Transverse colon (tissue), 4 donors: Measurements from ENCODE around the gene BCORL1. TPM values are rescaled to one million over a fixed set of nuclear protein-coding genes. Genes with fewer than 3 reads are reported as not detected.

Source experiments
- DNase-seq: peaks from one replicate; pipeline ENCODE4 v3.0.0-alpha.2; 2019
- H3K27ac ChIP-seq, 4 donors: fragments of 200-600 bp; sonication (generic); 2 replicates each; pipeline ENCODE4 v1.5.1; 2016 to 2018; ENCODE audit warnings: inconsistent platforms in 4 of 4
- H3K27me3 ChIP-seq: fragments of 200-600 bp; sonication (generic); 2 replicates; pipeline ENCODE4 v1.5.1; 2017; ENCODE audit warnings: inconsistent platforms
- H3K36me3 ChIP-seq, 4 donors: fragments of 200-600 bp; sonication (generic); 2 replicates each; pipeline ENCODE4 v1.5.1; 2017 to 2019; ENCODE audit warnings: inconsistent platforms in 4 of 4
- H3K4me1 ChIP-seq, 4 donors: fragments of 200-600 bp; sonication (generic); 2 replicates each; pipeline ENCODE4 v1.5.1; 2017 to 2020; ENCODE audit warnings: inconsistent platforms in 4 of 4
- H3K4me3 ChIP-seq, 4 donors: fragments of 200-600 bp; sonication (generic); 1 replicate in 1 of 4; 2 replicates in 3 of 4; pipeline versions ENCODE4 v1.5.1 to v1.6.1; 2017 to 2019; ENCODE audit warnings: inconsistent platforms in 4 of 4
- H3K9me3 ChIP-seq, 2 donors: fragments of 200-600 bp; sonication (generic); 2 replicates each; pipeline ENCODE4 v1.5.1; 2017 to 2019; ENCODE audit warnings: inconsistent platforms in 2 of 2
- CTCF ChIP-seq, 5 experiments: fragments of 200-600 bp in 3 of 5; fragments of 450-650 bp in 2 of 5; sonication (generic) in 3 of 5; IDR thresholded peaks; 1 replicate in 2 of 5; 2 replicates in 3 of 5; pipeline ENCODE4 v1.5.1; 2016 to 2017; ENCODE audit warnings: antibody characterized with exemption in 5 of 5, inconsistent platforms in 3 of 5, mild to moderate bottlenecking in 2 of 5, moderate library complexity in 1 of 5
- EP300 ChIP-seq: sonication (generic); formaldehyde crosslinking; IDR thresholded peaks from one replicate; pipeline ENCODE4 v1.6.1; 2017; ENCODE audit warnings: antibody characterized with exemption, low read depth
- POLR2A ChIP-seq: fragments of 450-650 bp; IDR thresholded peaks from one replicate; pipeline ENCODE4 v1.6.1; 2016; ENCODE audit warnings: antibody characterized with exemption, mild to moderate bottlenecking, moderate library complexity
- POLR2AphosphoS5 ChIP-seq, 3 donors: sonication (generic); formaldehyde crosslinking; IDR thresholded peaks; one replicate each; pipeline ENCODE4 v1.6.1; 2016; ENCODE audit warnings: antibody characterized with exemption in 3 of 3
- WGBS, 2 donors: methylation state at CpG; one replicate each; pipeline ENCODE4 v1.1.5; 2018; ENCODE audit warnings: low coverage in 1 of 2; 5-methylcytosine and 5-hydroxymethylcytosine counted together
- in situ Hi-C, 4 donors: fragments of 200-750 bp; cut with MboI; loops; one replicate each; pipeline versions ENCODE4 v1.15.0 to v1.15.1; 2017; ENCODE audit warnings: low sequenced_read_pairs in 3 of 4, low pct_ligation_motif_present in 1 of 4, low pct_unique_long_range_greater_than_20kb in 1 of 4
- intact Hi-C: fragments of 100-400 bp; cut with DNase I; formaldehyde crosslinking; loops from one replicate; pipeline ENCODE4 v1.15.1; 2023; ENCODE audit warnings: low total_unique reads
- total RNA-seq, 4 donors: library from RNA; depleted of rRNA; stranded (reverse); fragments of >200 nt; gene quantifications; one replicate each; pipeline ENCODE4 v1.1.0, GENCODE V29; 2016

Gene BCORL1
- total RNA-seq, 4 donors from 2014 or later: 5.6 to 11.6 (median 8.0) TPM

- DNase-seq: peak; percentile 39
- Histone ChIP-seq H3K36me3 (no peaks in the 10 kb centered on the region), H3K27me3 (no peaks in the 10 kb centered on the region), H3K9me3 (no peaks in the 10 kb centered on the region), H3K4me3 (peak overlapping the region in 1 of 4 donors; percentile 23), H3K4me1 (peaks cover 3 to 29% (median 5%) of the 10 kb centered on the region in 4 donors), H3K27ac (peak overlapping the region; percentile 36 to 61 (median 58))
- in situ Hi-C loops (loop anchor here in 1 of 4 donors (25.0 kb wide), 1 partner anchor 105 kb away; no protein-coding TSS in a partner anchor), intact Hi-C loops (loop anchor here (5.0 kb wide), 1 partner anchor 110 kb away; no protein-coding TSS in a partner anchor)
- WGBS, 2 donors: 60% methylated on average over 28 of the region's 28 CpGs; no CpG with 5 or more reads in 1 of the 2 donors
- TF ChIP-seq CTCF (IDR thresholded peaks at IDR 0.05) (peak in 3 of 5 experiments; percentile 11 to 31 (median 14)), POLR2AphosphoS5 (IDR thresholded peaks at IDR 0.05) (no peak), POLR2A (no peak), EP300 (no peak)
Measured at GRCh38 chrX:130082244-130083106, 100.0 kb downstream of the BCORL1 start.

- Histone ChIP-seq H3K4me1 (peaks cover 3 to 32% (median 5%) of the 10 kb centered on the region in 4 donors), H3K4me3 (no peak overlapping the region), H3K27ac (peak overlapping the region; percentile 36 to 61 (median 58)), H3K27me3 (no peaks in the 10 kb centered on the region), H3K36me3 (no peaks in the 10 kb centered on the region), H3K9me3 (no peaks in the 10 kb centered on the region)
- no peak for TF ChIP-seq CTCF (IDR thresholded peaks at IDR 0.05)
- TF ChIP-seq POLR2AphosphoS5 (IDR thresholded peaks at IDR 0.05): no peak
- no peak for TF ChIP-seq EP300
- no peak for TF ChIP-seq POLR2A
- WGBS, 2 donors: 56% methylated on average over 6 of the region's 7 CpGs; no CpG with 5 or more reads in 1 of the 2 donors
- DNase-seq: no peak
- intact Hi-C loops (loop anchor here (5.0 kb wide), 1 partner anchor 109 kb away; no protein-coding TSS in a partner anchor), in situ Hi-C loops (loop anchor here in 1 of 4 donors (25.0 kb wide), 1 partner anchor 104 kb away; no protein-coding TSS in a partner anchor)
Measured at GRCh38 chrX:130083107-130083490, 100.7 kb downstream of the BCORL1 start.

GRCh38 chrX:130083656-130084382 is 101.4 kb downstream of the BCORL1 start:
- peaks cover 3 to 32% (median 5%) of the 10 kb centered on the region in 4 donors for H3K4me1 ChIP-seq
- DNase-seq: no peak
- WGBS, 2 donors: 60 to 73% methylated on average over 1 to 15 of the region's 15 CpGs
- H3K27ac ChIP-seq: peak overlapping the region in 3 of 4 donors; percentile 4 to 59 (median 37)
- no peak overlapping the region for H3K4me3 ChIP-seq
- no peaks in the 10 kb centered on the region for H3K9me3 ChIP-seq
- in situ Hi-C loops: loop anchor here in 1 of 4 donors (25.0 kb wide), 1 partner anchor 103 kb away; no protein-coding TSS in a partner anchor
- H3K27me3 ChIP-seq: no peaks in the 10 kb centered on the region
- intact Hi-C loops: loop anchor here (5.0 kb wide), 1 partner anchor 108 kb away; no protein-coding TSS in a partner anchor
- no peak for TF ChIP-seq EP300
- no peak for TF ChIP-seq CTCF (IDR thresholded peaks at IDR 0.05)
- TF ChIP-seq POLR2AphosphoS5 (IDR thresholded peaks at IDR 0.05): no peak
- no peak for TF ChIP-seq POLR2A
- no peaks in the 10 kb centered on the region for H3K36me3 ChIP-seq
